H9 (cell line): Measurements from ENCODE around the gene LUZP2. TPM values are rescaled to one million over a fixed set of nuclear protein-coding genes. Genes with fewer than 3 reads are reported as not detected.

ENCODE experiments used
- DNase-seq: peaks from one replicate; pipeline ENCODE4 v3.0.0-alpha.2; 2017
- H2AFZ ChIP-seq: one replicate; pipeline ENCODE4 v1.6.1; 2013; ENCODE audit warnings: mild to moderate bottlenecking, low read length, control low read depth, moderate library complexity
- H2AK5ac ChIP-seq: 2 replicates; pipeline ENCODE4 v1.6.1; 2013; ENCODE audit warnings: low read length, control low read depth, mixed read lengths; ENCODE audit not compliant: insufficient read length
- H2BK120ac ChIP-seq: one replicate; pipeline ENCODE4 v1.6.1; 2013; ENCODE audit warnings: low read depth, mild to moderate bottlenecking, low read length, control low read depth, inconsistent platforms; ENCODE audit not compliant: poor library complexity, severe bottlenecking
- H2BK12ac ChIP-seq: 2 replicates; pipeline ENCODE4 v1.6.1; 2013; ENCODE audit warnings: low read length, control low read depth, mixed read lengths, low read depth; ENCODE audit not compliant: insufficient read length
- H2BK15ac ChIP-seq: 2 replicates; pipeline ENCODE4 v1.6.1; 2013; ENCODE audit warnings: low read depth, low read length, control low read depth
- H2BK20ac ChIP-seq: one replicate; pipeline ENCODE4 v1.6.1; 2013; ENCODE audit warnings: low read depth, mild to moderate bottlenecking, low read length, control low read depth, inconsistent platforms; ENCODE audit not compliant: poor library complexity, severe bottlenecking
- H2BK5ac ChIP-seq: 2 replicates; pipeline ENCODE4 v1.6.1; 2013; ENCODE audit warnings: low read length, control low read depth, mixed read lengths; ENCODE audit not compliant: insufficient read length
- H3K14ac ChIP-seq: 2 replicates; pipeline ENCODE4 v1.6.1; 2013; ENCODE audit warnings: low read length, control low read depth; ENCODE audit not compliant: insufficient read depth
- H3K18ac ChIP-seq: 2 replicates; pipeline ENCODE4 v1.6.1; 2013; ENCODE audit warnings: low read depth, mild to moderate bottlenecking, mixed read lengths, low read length, control low read depth; ENCODE audit not compliant: insufficient read length
- H3K23ac ChIP-seq: 2 replicates; pipeline ENCODE4 v1.6.1; 2013; ENCODE audit warnings: low read length, control low read depth, mixed read lengths, low read depth; ENCODE audit not compliant: insufficient read length
- H3K23me2 ChIP-seq: 2 replicates; pipeline ENCODE4 v1.6.1; 2013; ENCODE audit warnings: low read depth, mild to moderate bottlenecking, mixed read lengths, low read length, control low read depth; ENCODE audit not compliant: insufficient read length, poor library complexity, severe bottlenecking
- H3K27ac ChIP-seq: 2 replicates; pipeline ENCODE4 v1.5.1; 2013; ENCODE audit warnings: low read length, control low read depth, mixed read lengths, low read depth; ENCODE audit not compliant: insufficient read length
- H3K27me3 ChIP-seq: 2 replicates; pipeline ENCODE4 v1.6.1; 2013; ENCODE audit warnings: low read length, control low read depth, inconsistent platforms; ENCODE audit not compliant: insufficient read depth
- H3K4ac ChIP-seq: 2 replicates; pipeline ENCODE4 v1.6.1; 2013; ENCODE audit warnings: low read depth, mild to moderate bottlenecking, control low read depth, inconsistent platforms, low read length, moderate library complexity
- H3K4me1 ChIP-seq: 2 replicates; pipeline ENCODE4 v1.6.1; 2013; ENCODE audit warnings: low read length, control low read depth, inconsistent platforms; ENCODE audit not compliant: insufficient read depth
- H3K4me2 ChIP-seq: 2 replicates; pipeline ENCODE4 v1.6.1; 2013; ENCODE audit warnings: low read length, control low read depth, mixed read lengths; ENCODE audit not compliant: insufficient read length, insufficient read depth
- H3K56ac ChIP-seq: 2 replicates; pipeline ENCODE4 v1.6.1; 2013; ENCODE audit warnings: low read depth, mild to moderate bottlenecking, mixed read lengths, low read length, control low read depth; ENCODE audit not compliant: insufficient read length
- H3K79me1 ChIP-seq: 2 replicates; pipeline ENCODE4 v1.6.1; 2013; ENCODE audit warnings: low read depth, mild to moderate bottlenecking, moderate library complexity, low read length, control low read depth, inconsistent platforms; ENCODE audit not compliant: insufficient read depth, poor library complexity, severe bottlenecking
- H3K79me2 ChIP-seq: 2 replicates; pipeline ENCODE4 v1.6.1; 2013; ENCODE audit warnings: low read length, control low read depth, inconsistent platforms; ENCODE audit not compliant: insufficient read depth
- H3K9ac ChIP-seq: 2 replicates; pipeline ENCODE4 v1.6.1; 2013; ENCODE audit warnings: low read length, control low read depth, mixed read lengths; ENCODE audit not compliant: insufficient read length; ENCODE audit errors: extremely low read depth
- H3K9me3 ChIP-seq: one replicate; pipeline ENCODE4 v1.6.1; 2013; ENCODE audit warnings: low read depth, low read length, inconsistent platforms; ENCODE audit not compliant: control insufficient read depth
- H3T11ph ChIP-seq: one replicate; pipeline ENCODE4 v1.6.1; 2013; ENCODE audit warnings: mild to moderate bottlenecking, low read length, control low read depth, inconsistent platforms
- H4K20me1 ChIP-seq: one replicate; pipeline ENCODE4 v1.6.1; 2013; ENCODE audit not compliant: control insufficient read depth, insufficient read length, insufficient read depth
- H4K5ac ChIP-seq: 2 replicates; pipeline ENCODE4 v1.6.1; 2013; ENCODE audit warnings: low read depth, mild to moderate bottlenecking, mixed read lengths, low read length, control low read depth; ENCODE audit not compliant: insufficient read length
- H4K8ac ChIP-seq: replicated peaks from 2 replicates; pipeline ENCODE4 v1.6.1; 2013; ENCODE audit warnings: low read length, control low read depth, mixed read lengths, low read depth; ENCODE audit not compliant: insufficient read length
- H4K91ac ChIP-seq: 2 replicates; pipeline ENCODE4 v1.6.1; 2013; ENCODE audit warnings: low read depth, mild to moderate bottlenecking, moderate library complexity, mixed read lengths, low read length, control low read depth; ENCODE audit not compliant: insufficient read length
- H3K27ac Mint-ChIP-seq, 3 experiments: 2 replicates in 2 of 3; 3 replicates in 1 of 3; pipeline ENCODE4 v1.8.0; 2020 to 2021; ENCODE audit warnings: mixed read lengths in 3 of 3, mild to moderate bottlenecking in 1 of 3, moderate library complexity in 1 of 3
- H3K27me3 Mint-ChIP-seq: 2 replicates; pipeline ENCODE4 v1.8.0; 2021; ENCODE audit warnings: low read depth, mild to moderate bottlenecking, moderate library complexity, mixed read lengths
- H3K36me3 Mint-ChIP-seq, 3 experiments: 2 replicates in 2 of 3; 3 replicates in 1 of 3; pipeline ENCODE4 v1.8.0; 2020 to 2021; ENCODE audit warnings: low read depth in 3 of 3, mixed read lengths in 3 of 3; ENCODE audit not compliant: insufficient read depth in 1 of 3
- H3K4me1 Mint-ChIP-seq, 2 experiments: 2 replicates each; pipeline ENCODE4 v1.8.0; 2020; ENCODE audit warnings: mixed read lengths in 2 of 2
- H3K4me3 Mint-ChIP-seq, 2 experiments: 2 replicates in 1 of 2; 3 replicates in 1 of 2; pipeline ENCODE4 v1.8.0; 2020 to 2021; ENCODE audit warnings: mild to moderate bottlenecking in 2 of 2, mixed read lengths in 2 of 2, moderate library complexity in 1 of 2
- H3K9me3 Mint-ChIP-seq, 2 experiments: 2 replicates in 1 of 2; 3 replicates in 1 of 2; pipeline ENCODE4 v1.8.0; 2020; ENCODE audit warnings: mild to moderate bottlenecking in 2 of 2, mixed read lengths in 2 of 2, moderate library complexity in 1 of 2
- WGBS: extraction: QIAGEN DNeasy Blood & Tissue Kit; methylation state at CpG from one replicate; pipeline ENCODE4 v1.1.7; 2013; ENCODE audit warnings: missing lambda C conversion rate, low lambda C conversion rate, mixed read lengths; ENCODE audit not compliant: insufficient read length; ENCODE audit errors: extremely low coverage; 5-methylcytosine and 5-hydroxymethylcytosine counted together
- total RNA-seq: library from RNA; stranded (reverse); gene quantifications from 2 replicates; pipeline ENCODE4 v1.2.1, GENCODE V29; 2021
- TF ChIP-seq, protein P1 (sequence below): fragments of 200-600 bp; sonication (generic); conservative IDR thresholded peaks from 3 replicates; pipeline ENCODE4 v1.8.0; 2021; ENCODE audit warnings: antibody characterized with exemption, mild to moderate bottlenecking

LUZP2 gene
- total RNA-seq, 1 experiment from 2014 or later = 25.4 TPM

DNA sequence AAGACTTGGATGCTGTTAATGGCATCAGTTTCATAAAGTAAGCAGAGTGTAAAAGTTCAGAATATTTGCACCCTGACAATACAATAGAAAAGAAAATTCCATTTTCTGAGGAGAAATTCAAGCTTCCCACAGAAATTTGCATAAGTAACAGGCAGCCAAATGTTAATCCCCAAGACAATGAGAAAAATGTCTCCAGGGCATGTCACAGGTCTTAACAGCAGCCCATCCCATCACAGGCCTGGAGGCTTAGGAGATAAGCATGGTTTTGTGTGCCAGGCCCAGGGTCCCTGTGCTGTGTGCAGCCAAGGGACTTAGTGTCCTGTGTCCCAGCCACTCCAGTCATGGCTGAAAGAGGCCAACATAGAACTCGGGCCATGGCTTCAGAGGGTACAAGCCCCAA, 347.6 kb downstream of the LUZP2 start:
- H3K23me2 ChIP-seq = no peaks in the 10 kb centered on the region
- WGBS = no CpG with 5 or more reads among the region's 1 CpG
- Mint-ChIP-seq H3K4me1 (peaks cover 3 to 6% of the 10 kb centered on the region in 2 experiments; a peak in 3 of 4 replicates), H3K27ac (no peak overlapping the region), H3K4me3 (no peak overlapping the region), H3K9me3 (peaks cover 3 to 8% of the 10 kb centered on the region in 2 experiments; a peak in 1 of 5 replicates), H3K36me3 (peaks cover 5 to 9% (median 6%) of the 10 kb centered on the region in 3 experiments; a peak in 5 of 7 replicates), H3K27me3 (no peaks in the 10 kb centered on the region)
- no peak overlapping the region for H2BK5ac ChIP-seq
- no peak overlapping the region for H3K4me2 ChIP-seq
- no peak overlapping the region for H2BK15ac ChIP-seq
- H2AK5ac ChIP-seq = no peak overlapping the region
- TF ChIP-seq, protein P1, sequence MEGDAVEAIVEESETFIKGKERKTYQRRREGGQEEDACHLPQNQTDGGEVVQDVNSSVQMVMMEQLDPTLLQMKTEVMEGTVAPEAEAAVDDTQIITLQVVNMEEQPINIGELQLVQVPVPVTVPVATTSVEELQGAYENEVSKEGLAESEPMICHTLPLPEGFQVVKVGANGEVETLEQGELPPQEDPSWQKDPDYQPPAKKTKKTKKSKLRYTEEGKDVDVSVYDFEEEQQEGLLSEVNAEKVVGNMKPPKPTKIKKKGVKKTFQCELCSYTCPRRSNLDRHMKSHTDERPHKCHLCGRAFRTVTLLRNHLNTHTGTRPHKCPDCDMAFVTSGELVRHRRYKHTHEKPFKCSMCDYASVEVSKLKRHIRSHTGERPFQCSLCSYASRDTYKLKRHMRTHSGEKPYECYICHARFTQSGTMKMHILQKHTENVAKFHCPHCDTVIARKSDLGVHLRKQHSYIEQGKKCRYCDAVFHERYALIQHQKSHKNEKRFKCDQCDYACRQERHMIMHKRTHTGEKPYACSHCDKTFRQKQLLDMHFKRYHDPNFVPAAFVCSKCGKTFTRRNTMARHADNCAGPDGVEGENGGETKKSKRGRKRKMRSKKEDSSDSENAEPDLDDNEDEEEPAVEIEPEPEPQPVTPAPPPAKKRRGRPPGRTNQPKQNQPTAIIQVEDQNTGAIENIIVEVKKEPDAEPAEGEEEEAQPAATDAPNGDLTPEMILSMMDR = no peak
- H3K14ac ChIP-seq = no peak overlapping the region
- no peak overlapping the region for H3K18ac ChIP-seq
- H3T11ph ChIP-seq = no peak overlapping the region
- H2AFZ ChIP-seq = no peak overlapping the region
- H3K79me2 ChIP-seq = no peaks in the 10 kb centered on the region
- no peak overlapping the region for H4K5ac ChIP-seq
- no peaks in the 10 kb centered on the region for H3K4me1 ChIP-seq
- no peak overlapping the region for H2BK120ac ChIP-seq
- H3K23ac ChIP-seq = no peak overlapping the region
- H3K27ac ChIP-seq = no peak overlapping the region
- no peak overlapping the region for H4K91ac ChIP-seq
- no peak overlapping the region for H2BK12ac ChIP-seq
- H4K20me1 ChIP-seq = no peaks in the 10 kb centered on the region
- no peak overlapping the region for H3K4ac ChIP-seq
- H3K27me3 ChIP-seq = no peaks in the 10 kb centered on the region
- DNase-seq = no peak
- no peak overlapping the region for H2BK20ac ChIP-seq
- H4K8ac ChIP-seq = no peak overlapping the region
- no peaks in the 10 kb centered on the region for H3K9me3 ChIP-seq
- H3K56ac ChIP-seq = no peak overlapping the region
- H3K9ac ChIP-seq = no peak overlapping the region
- H3K79me1 ChIP-seq = no peaks in the 10 kb centered on the region
